Thoracic aorta (tissue), 2 donors: ENCODE results near the gene COL5A3. TPM values are rescaled to one million over a fixed set of nuclear protein-coding genes. Genes with fewer than 3 reads are reported as not detected.

ENCODE experiments used
- ATAC-seq: fragments of 150-250 bp; one replicate; pipeline ENCODE4 v1.8.0; 2017; ENCODE audit warnings: low read depth; ENCODE audit not compliant: insufficient number of reproducible peaks, low FRiP score
- DNase-seq: peaks from one replicate; pipeline ENCODE4 v3.0.0-alpha.2; 2020; ENCODE audit warnings: low spot score
- H3K27ac ChIP-seq, 2 donors: fragments of 200-600 bp; sonication (generic); 1 replicate in 1 of 2; 2 replicates in 1 of 2; pipeline ENCODE4 v1.5.1; 2016; ENCODE audit warnings: mild to moderate bottlenecking in 2 of 2, moderate library complexity in 2 of 2
- H3K27me3 ChIP-seq: fragments of 200-600 bp; sonication (generic); replicated peaks from 2 replicates; pipeline ENCODE4 v1.6.0; 2016; ENCODE audit warnings: mild to moderate bottlenecking; ENCODE audit not compliant: insufficient read depth
- H3K36me3 ChIP-seq: fragments of 200-600 bp; sonication (generic); one replicate; pipeline ENCODE4 v1.5.1; 2016
- H3K4me1 ChIP-seq, 2 donors: fragments of 200-600 bp; sonication (generic); 1 replicate in 1 of 2; 2 replicates in 1 of 2; pipeline versions ENCODE4 v1.5.1 to v1.6.0; 2016; ENCODE audit warnings: low read depth in 2 of 2, mild to moderate bottlenecking in 1 of 2; ENCODE audit not compliant: control insufficient read depth in 1 of 2
- H3K4me3 ChIP-seq: fragments of 200-600 bp; sonication (generic); 2 replicates; pipeline ENCODE4 v1.5.1; 2016; ENCODE audit warnings: mild to moderate bottlenecking
- H3K9me3 ChIP-seq: fragments of 200-600 bp; sonication (generic); 2 replicates; pipeline ENCODE4 v1.5.1; 2016
- total RNA-seq, 2 donors: library from RNA; depleted of rRNA; stranded (reverse); fragments of >200 nt; gene quantifications; one replicate each; pipeline versions ENCODE4 v1.1.0 to v1.2.3, GENCODE V29; 2016
- TF ChIP-seq, protein P1 (sequence below): fragments of 200-600 bp; sonication (generic); IDR thresholded peaks from one replicate; pipeline ENCODE4 v1.5.1; 2019; ENCODE audit warnings: antibody characterized with exemption

Gene COL5A3
- 10 to 100 TPM; 11.1 to 14.3 TPM for total RNA-seq

- Histone ChIP-seq H3K27ac (no peak within 1 kb of the TSS), H3K27me3 (peaks cover 4% of the 10 kb centered on the region), H3K4me3 (peak within 1 kb of the TSS; percentile 66), H3K4me1 (peaks cover 29 to 50% of the 10 kb centered on the region in 2 donors), H3K36me3 (no peaks in the 10 kb centered on the region), H3K9me3 (no peaks in the 10 kb centered on the region)
- DNase-seq (no peak), ATAC-seq (no peak)
- TF ChIP-seq, protein P1, sequence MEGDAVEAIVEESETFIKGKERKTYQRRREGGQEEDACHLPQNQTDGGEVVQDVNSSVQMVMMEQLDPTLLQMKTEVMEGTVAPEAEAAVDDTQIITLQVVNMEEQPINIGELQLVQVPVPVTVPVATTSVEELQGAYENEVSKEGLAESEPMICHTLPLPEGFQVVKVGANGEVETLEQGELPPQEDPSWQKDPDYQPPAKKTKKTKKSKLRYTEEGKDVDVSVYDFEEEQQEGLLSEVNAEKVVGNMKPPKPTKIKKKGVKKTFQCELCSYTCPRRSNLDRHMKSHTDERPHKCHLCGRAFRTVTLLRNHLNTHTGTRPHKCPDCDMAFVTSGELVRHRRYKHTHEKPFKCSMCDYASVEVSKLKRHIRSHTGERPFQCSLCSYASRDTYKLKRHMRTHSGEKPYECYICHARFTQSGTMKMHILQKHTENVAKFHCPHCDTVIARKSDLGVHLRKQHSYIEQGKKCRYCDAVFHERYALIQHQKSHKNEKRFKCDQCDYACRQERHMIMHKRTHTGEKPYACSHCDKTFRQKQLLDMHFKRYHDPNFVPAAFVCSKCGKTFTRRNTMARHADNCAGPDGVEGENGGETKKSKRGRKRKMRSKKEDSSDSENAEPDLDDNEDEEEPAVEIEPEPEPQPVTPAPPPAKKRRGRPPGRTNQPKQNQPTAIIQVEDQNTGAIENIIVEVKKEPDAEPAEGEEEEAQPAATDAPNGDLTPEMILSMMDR: no peak
Observed at GRCh38 chr19:10010247-10010691, at the start of gene COL5A3. TSS of gene COL5A3 (minus strand) at chr19:10010504. CDS start at chr19:10010385, 119 bp downstream.

GRCh38 chr19:10052602-10053360, 42.5 kb upstream of the COL5A3 start:
- no peak for DNase-seq
- Histone ChIP-seq H3K4me1 (no peaks in the 10 kb centered on the region), H3K4me3 (no peak overlapping the region), H3K27ac (no peak overlapping the region), H3K9me3 (no peaks in the 10 kb centered on the region), H3K27me3 (no peaks in the 10 kb centered on the region), H3K36me3 (no peaks in the 10 kb centered on the region)
- ATAC-seq: no peak
- TF ChIP-seq, protein P1: no peak

DNA sequence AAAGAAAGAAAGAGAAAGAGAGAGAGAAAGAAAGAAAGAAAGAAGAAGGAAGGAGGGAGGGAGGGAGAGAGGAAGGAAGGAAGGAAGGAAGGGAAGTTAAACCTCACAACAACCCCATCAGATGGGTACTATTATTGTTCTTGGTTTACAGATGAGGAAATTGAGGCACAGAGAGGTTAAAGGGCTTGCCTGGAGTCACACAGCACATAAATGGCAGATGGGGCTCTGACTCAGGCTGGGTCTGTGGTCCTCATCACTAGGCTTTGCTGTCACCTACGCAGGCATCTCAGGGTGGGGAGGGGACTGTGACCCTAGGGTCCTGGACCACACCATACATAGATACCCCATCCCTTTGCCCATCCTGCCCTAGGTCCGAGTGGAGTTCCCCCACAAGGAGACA, 39.3 kb upstream of the COL5A3 start:
- TF ChIP-seq, protein P1: no peak
- DNase-seq (no peak), ATAC-seq (no peak)
- Histone ChIP-seq H3K4me3 (no peak overlapping the region), H3K36me3 (no peaks in the 10 kb centered on the region), H3K9me3 (peaks cover 10% of the 10 kb centered on the region), H3K27ac (no peak overlapping the region), H3K27me3 (no peaks in the 10 kb centered on the region), H3K4me1 (no peaks in the 10 kb centered on the region)

- H3K9me3 ChIP-seq: peaks cover 31% of the 10 kb centered on the region
- H3K27me3 ChIP-seq: no peaks in the 10 kb centered on the region
Observed at GRCh38 chr19:10045371-10045770, 35.1 kb upstream of the COL5A3 start.

GRCh38 chr19:10044390-10044789, 34.1 kb upstream of the COL5A3 start:
- H3K4me1 ChIP-seq: no peaks in the 10 kb centered on the region
- DNase-seq: no peak
- H3K9me3 ChIP-seq: peaks cover 31% of the 10 kb centered on the region
- ATAC-seq: no peak
- H3K36me3 ChIP-seq: no peaks in the 10 kb centered on the region
- H3K27ac ChIP-seq: no peak overlapping the region
- H3K4me3 ChIP-seq: no peak overlapping the region
- H3K27me3 ChIP-seq: no peaks in the 10 kb centered on the region
- TF ChIP-seq, protein P1: no peak

More at GRCh38 chr19:10045371-10045770, 35.1 kb upstream of the COL5A3 start:
- H3K36me3 ChIP-seq: no peaks in the 10 kb centered on the region
- H3K4me3 ChIP-seq: no peak overlapping the region
- H3K4me1 ChIP-seq: no peaks in the 10 kb centered on the region
- TF ChIP-seq, protein P1: no peak
- H3K27ac ChIP-seq: no peak overlapping the region
- no peak for ATAC-seq
- no peak for DNase-seq
